Hepatocyte (in vitro differentiated cells): ENCODE results near the gene IGF2BP3. TPM values are rescaled to one million over a fixed set of nuclear protein-coding genes. Genes with fewer than 3 reads are reported as not detected.

Experiments used
- DNase-seq: peaks from one replicate; pipeline ENCODE4 v3.0.0-alpha.2; 2016; ENCODE audit warnings: low spot score
- H2AFZ ChIP-seq: fragments of 200-600 bp; sonication (generic); 2 replicates; pipeline ENCODE4 v1.6.0; 2016; ENCODE audit warnings: antibody characterized with exemption, mild to moderate bottlenecking
- H3K27ac ChIP-seq: fragments of 200-600 bp; sonication (generic); 2 replicates; pipeline ENCODE4 v1.5.1; 2016; ENCODE audit warnings: mild to moderate bottlenecking
- H3K27me3 ChIP-seq: fragments of 200-600 bp; sonication (generic); 2 replicates; pipeline ENCODE4 v1.6.1; 2016
- H3K36me3 ChIP-seq: fragments of 200-600 bp; sonication (generic); replicated peaks from 2 replicates; pipeline ENCODE4 v1.5.1; 2016; ENCODE audit warnings: low read depth; ENCODE audit not compliant: insufficient read depth
- H3K4me1 ChIP-seq: fragments of 200-600 bp; sonication (generic); 2 replicates; pipeline ENCODE4 v1.5.1; 2016; ENCODE audit warnings: mild to moderate bottlenecking, moderate library complexity; ENCODE audit not compliant: insufficient read depth
- H3K4me2 ChIP-seq: fragments of 200-600 bp; sonication (generic); 2 replicates; pipeline ENCODE4 v1.6.0; 2016
- H3K4me3 ChIP-seq: fragments of 200-600 bp; sonication (generic); 2 replicates; pipeline ENCODE4 v1.5.1; 2016; ENCODE audit warnings: mild to moderate bottlenecking
- H3K79me2 ChIP-seq: fragments of 200-600 bp; sonication (generic); 2 replicates; pipeline ENCODE4 v1.6.0; 2017; ENCODE audit warnings: mild to moderate bottlenecking
- H3K9me2 ChIP-seq: fragments of 200-600 bp; sonication (generic); replicated peaks from 2 replicates; pipeline ENCODE4 v1.6.0; 2017; ENCODE audit warnings: mild to moderate bottlenecking; ENCODE audit not compliant: insufficient read depth
- H3K9me3 ChIP-seq: fragments of 200-600 bp; sonication (generic); 2 replicates; pipeline ENCODE4 v1.5.1; 2016; ENCODE audit warnings: low read depth, mild to moderate bottlenecking
- H4K20me1 ChIP-seq: fragments of 200-600 bp; sonication (generic); 2 replicates; pipeline ENCODE4 v1.6.0; 2016; ENCODE audit warnings: mild to moderate bottlenecking; ENCODE audit not compliant: insufficient read depth, poor library complexity, severe bottlenecking
- CTCF ChIP-seq: fragments of 200-600 bp; sonication (generic); IDR thresholded peaks from 2 replicates; pipeline ENCODE4 v1.5.1; 2016; ENCODE audit warnings: antibody characterized with exemption, mild to moderate bottlenecking; ENCODE audit not compliant: poor library complexity
- EZH2 ChIP-seq: fragments of 200-600 bp; sonication (generic); IDR thresholded peaks from 2 replicates; pipeline ENCODE4 v1.6.1; 2016; ENCODE audit warnings: antibody characterized with exemption, mild to moderate bottlenecking, borderline replicate concordance
- EZH2phosphoT487 ChIP-seq: fragments of 200-600 bp; sonication (generic); IDR thresholded peaks from one replicate; pipeline ENCODE4 v1.6.1; 2018; ENCODE audit warnings: antibody characterized with exemption, mild to moderate bottlenecking, low read depth, moderate library complexity; ENCODE audit not compliant: unreplicated experiment, severe bottlenecking
- WGBS: methylation state at CpG from one replicate; pipeline ENCODE4 v1.1.6; 2016; ENCODE audit warnings: low lambda C conversion rate; ENCODE audit errors: missing lambda C conversion rate; 5-methylcytosine and 5-hydroxymethylcytosine counted together
- polyA plus RNA-seq: library from polyadenylated mRNA; unstranded; fragments of >200 nt; fragmentation: Nextera tagmentation; extraction: Ambion mirVana; gene quantifications from 2 replicates; pipeline ENCODE4 v1.2.1, GENCODE V29; 2016
- total RNA-seq: library from RNA; depleted of rRNA; stranded (reverse); fragments of >200 nt; gene quantifications from 2 replicates; pipeline ENCODE4 v1.2.3, GENCODE V29; 2014

IGF2BP3 gene
- total and polyA plus RNA-seq, 2 experiments from 2014 or later = 28.9 to 73.1 TPM

GRCh38 chr7:23471106-23471859 is 992 bp upstream of the IGF2BP3 start:
- TF ChIP-seq CTCF (no peak), EZH2 (no peak), EZH2phosphoT487 (no peak)
- Histone ChIP-seq H3K27me3 (no peaks in the 10 kb centered on the region), H2AFZ (peak overlapping the region; percentile 57), H3K9me2 (no peaks in the 10 kb centered on the region), H3K27ac (peak overlapping the region; percentile 98), H4K20me1 (peaks cover 6% of the 10 kb centered on the region), H3K4me2 (peak overlapping the region; percentile 93), H3K9me3 (no peaks in the 10 kb centered on the region), H3K4me1 (peaks cover 16% of the 10 kb centered on the region), H3K79me2 (peaks cover 46% of the 10 kb centered on the region), H3K4me3 (peak overlapping the region; percentile 69), H3K36me3 (no peaks in the 10 kb centered on the region)
- peak; percentile 92 for DNase-seq
- WGBS = under 1% methylated on average over 26 of the region's 44 CpGs

- Histone ChIP-seq H4K20me1 (peaks cover 15% of the 10 kb centered on the region), H3K27me3 (no peaks in the 10 kb centered on the region), H3K9me3 (no peaks in the 10 kb centered on the region), H2AFZ (peak overlapping the region; percentile 15), H3K9me2 (no peaks in the 10 kb centered on the region), H3K27ac (peak overlapping the region; percentile 98), H3K36me3 (no peaks in the 10 kb centered on the region), H3K4me1 (peaks cover 27% of the 10 kb centered on the region), H3K79me2 (peaks cover 59% of the 10 kb centered on the region), H3K4me3 (peak overlapping the region; percentile 69), H3K4me2 (peak overlapping the region; percentile 93)
- no peak for TF ChIP-seq EZH2phosphoT487
- no peak for TF ChIP-seq EZH2
- no peak for TF ChIP-seq CTCF
- no peak for DNase-seq
- WGBS = 1% methylated on average over 18 of the region's 18 CpGs
Observed at GRCh38 chr7:23469961-23470250, 385 bp downstream of the IGF2BP3 start.

GRCh38 chr7:23469150-23469960 is 936 bp downstream of the IGF2BP3 start:
- no peaks in the 10 kb centered on the region for H3K36me3 ChIP-seq
- no peaks in the 10 kb centered on the region for H3K27me3 ChIP-seq
- peak; percentile 68 for DNase-seq
- H3K9me3 ChIP-seq = no peaks in the 10 kb centered on the region
- H2AFZ ChIP-seq = peak overlapping the region; percentile 5
- TF ChIP-seq CTCF = no peak
- no peak for TF ChIP-seq EZH2phosphoT487
- TF ChIP-seq EZH2 = no peak
- peaks cover 64% of the 10 kb centered on the region for H3K79me2 ChIP-seq
- peaks cover 19% of the 10 kb centered on the region for H4K20me1 ChIP-seq
- H3K4me1 ChIP-seq = peaks cover 33% of the 10 kb centered on the region
- peak overlapping the region; percentile 93 for H3K4me2 ChIP-seq
- H3K27ac ChIP-seq = peak overlapping the region; percentile 98
- peak overlapping the region; percentile 69 for H3K4me3 ChIP-seq
- no peaks in the 10 kb centered on the region for H3K9me2 ChIP-seq
- WGBS = 1% methylated on average over 56 of the region's 91 CpGs
